Measurements from ENCODE around the gene IFT25.

IFT25 gene

GRCh38 chr1:53929246-53929960 lies 16.1 kb downstream of the IFT25 start:
- TF ChIP-seq, protein P1, sequence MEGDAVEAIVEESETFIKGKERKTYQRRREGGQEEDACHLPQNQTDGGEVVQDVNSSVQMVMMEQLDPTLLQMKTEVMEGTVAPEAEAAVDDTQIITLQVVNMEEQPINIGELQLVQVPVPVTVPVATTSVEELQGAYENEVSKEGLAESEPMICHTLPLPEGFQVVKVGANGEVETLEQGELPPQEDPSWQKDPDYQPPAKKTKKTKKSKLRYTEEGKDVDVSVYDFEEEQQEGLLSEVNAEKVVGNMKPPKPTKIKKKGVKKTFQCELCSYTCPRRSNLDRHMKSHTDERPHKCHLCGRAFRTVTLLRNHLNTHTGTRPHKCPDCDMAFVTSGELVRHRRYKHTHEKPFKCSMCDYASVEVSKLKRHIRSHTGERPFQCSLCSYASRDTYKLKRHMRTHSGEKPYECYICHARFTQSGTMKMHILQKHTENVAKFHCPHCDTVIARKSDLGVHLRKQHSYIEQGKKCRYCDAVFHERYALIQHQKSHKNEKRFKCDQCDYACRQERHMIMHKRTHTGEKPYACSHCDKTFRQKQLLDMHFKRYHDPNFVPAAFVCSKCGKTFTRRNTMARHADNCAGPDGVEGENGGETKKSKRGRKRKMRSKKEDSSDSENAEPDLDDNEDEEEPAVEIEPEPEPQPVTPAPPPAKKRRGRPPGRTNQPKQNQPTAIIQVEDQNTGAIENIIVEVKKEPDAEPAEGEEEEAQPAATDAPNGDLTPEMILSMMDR (conservative IDR thresholded peaks at IDR 0.05; ENCODE audit: low read depth, low read length): no peak
- no peak overlapping the region for H3K4me3 ChIP-seq (ENCODE audit: low read length)
- no peak for DNase-seq (ENCODE audit: low read depth)

DNA sequence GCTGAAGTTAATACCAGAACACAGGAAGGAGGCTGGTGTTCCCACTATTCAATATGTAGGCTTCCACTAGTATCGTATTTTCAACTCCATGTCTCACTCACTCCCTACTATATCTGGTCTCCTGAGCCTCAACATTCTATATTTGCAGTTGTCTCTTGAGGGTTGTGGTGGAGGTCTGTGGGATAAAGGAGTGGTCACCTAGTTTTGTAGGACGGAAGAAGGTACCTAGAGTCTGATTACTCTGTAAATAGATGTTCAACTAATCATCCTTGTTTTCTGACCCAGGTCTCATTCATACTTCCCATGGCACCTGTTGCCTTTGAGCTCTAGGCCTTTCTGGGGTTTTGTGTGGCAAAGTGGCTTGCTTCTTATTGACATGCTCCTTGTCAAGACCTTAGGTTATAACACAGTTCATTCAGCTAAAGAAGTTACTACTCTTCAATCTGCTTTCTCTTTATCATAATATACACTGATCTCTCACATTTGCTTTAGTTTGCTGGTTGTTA lies 18.1 kb downstream of the IFT25 start:
- H3K4me3 ChIP-seq (ENCODE audit: low read length): no peak overlapping the region
- DNase-seq (ENCODE audit: low read depth): no peak
- TF ChIP-seq, protein P1 (conservative IDR thresholded peaks at IDR 0.05; ENCODE audit: low read depth, low read length): no peak

- DNase-seq (ENCODE audit: low read depth): no peak
- TF ChIP-seq, protein P1 (conservative IDR thresholded peaks at IDR 0.05; ENCODE audit: low read depth, low read length): no peak
Measured at GRCh38 chr1:53919675-53920066, 25.8 kb downstream of the IFT25 start.

DNA sequence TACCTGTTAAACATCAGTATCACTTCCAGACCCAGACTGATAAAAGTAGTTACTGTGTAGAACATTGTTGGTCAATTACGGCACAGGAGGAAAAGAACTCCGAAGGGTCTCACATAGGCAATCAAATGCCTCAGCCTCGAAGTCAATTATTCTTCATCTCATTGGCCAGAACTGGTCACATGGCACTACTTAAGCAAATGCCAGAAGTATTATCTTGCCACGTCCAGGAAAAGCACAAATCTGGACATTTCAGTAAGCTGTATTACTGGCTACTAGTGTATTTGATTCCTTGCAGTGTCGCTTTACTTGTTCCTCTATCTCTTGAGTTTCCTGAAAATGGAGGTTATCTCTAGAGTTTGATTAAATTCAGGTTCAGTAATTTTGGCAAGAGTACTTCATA lies 27.2 kb downstream of the IFT25 start:
- H3K4me3 ChIP-seq (ENCODE audit: low read length): no peak overlapping the region
- DNase-seq (ENCODE audit: low read depth): no peak
- TF ChIP-seq, protein P1 (conservative IDR thresholded peaks at IDR 0.05; ENCODE audit: low read depth, low read length): no peak

More at GRCh38 chr1:53919675-53920066, 25.8 kb downstream of the IFT25 start:
- no peak overlapping the region for H3K4me3 ChIP-seq (ENCODE audit: low read length)

GRCh38 chr1:53913352-53914033 lies 32.0 kb downstream of the IFT25 start:
- no peak overlapping the region for H3K4me3 ChIP-seq (ENCODE audit: low read length)
- no peak for DNase-seq (ENCODE audit: low read depth)

DNA sequence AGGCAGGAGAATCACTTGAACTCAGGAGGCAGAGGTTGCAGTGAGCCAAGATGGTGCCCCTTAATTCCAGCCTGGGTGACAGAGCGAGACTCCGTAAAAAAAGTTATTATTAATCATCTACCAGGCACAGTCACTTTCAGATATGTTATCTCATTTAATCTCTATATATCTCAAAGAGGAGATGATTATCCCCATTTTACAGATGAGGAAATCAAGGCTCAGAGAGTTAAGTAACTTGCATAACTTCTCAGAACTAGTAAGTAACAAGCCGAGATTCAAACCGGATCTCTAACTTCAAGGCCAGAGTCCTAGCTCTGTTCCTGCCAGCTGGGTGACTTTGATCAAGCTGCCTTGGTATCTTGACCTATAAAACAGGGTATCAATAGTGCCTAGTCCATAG lies 34.1 kb downstream of the IFT25 start:
- TF ChIP-seq, protein P1 (conservative IDR thresholded peaks at IDR 0.05; ENCODE audit: low read depth, low read length): no peak
- no peak for DNase-seq (ENCODE audit: low read depth)
- H3K4me3 ChIP-seq (ENCODE audit: low read length): no peak overlapping the region

More at GRCh38 chr1:53913352-53914033, 32.0 kb downstream of the IFT25 start:
- TF ChIP-seq, protein P1 (conservative IDR thresholded peaks at IDR 0.05; ENCODE audit: low read depth, low read length): no peak
